MCF 10A (cell line): ENCODE results near the gene ITGAV. TPM values are rescaled to one million over a fixed set of nuclear protein-coding genes. Genes with fewer than 3 reads are reported as not detected.

Experiments used
- BruUV-seq: library from RNA; stranded (reverse); fragments of 400-500 nt; replicated peaks from 2 replicates; lab custom pipeline; 2021; lab: Mats Ljungman, UMichigan
- CTCF ChIA-PET: fragments of 300-600 bp; sonication (Branson Sonifier 250); formaldehyde crosslinking; extraction: SDS; loops from one replicate; lab custom pipeline; 2021; ENCODE audit warnings: antibody characterized with exemption, inconsistent platforms; lab: Yijun Ruan, JAX
- POLR2A ChIA-PET: fragments of 300-600, 350-650 bp; sonication (Branson Sonifier 250); formaldehyde crosslinking; extraction: SDS; loops from one replicate; lab custom pipeline; 2020; ENCODE audit warnings: antibody characterized with exemption, inconsistent platforms; lab: Yijun Ruan, JAX
- DNase-seq: peaks from one replicate; pipeline ENCODE4 v3.0.0-alpha.2; 2018; ENCODE audit not compliant: unreplicated experiment
- H3K27ac Mint-ChIP-seq: one replicate; pipeline ENCODE4 v1.8.0; 2022; ENCODE audit warnings: mild to moderate bottlenecking, low read depth, mixed read lengths; ENCODE audit not compliant: unreplicated experiment
- H3K27me3 Mint-ChIP-seq: one replicate; pipeline ENCODE4 v1.8.0; 2022; ENCODE audit warnings: mixed read lengths; ENCODE audit not compliant: insufficient read depth, unreplicated experiment
- H3K36me3 Mint-ChIP-seq: one replicate; pipeline ENCODE4 v1.8.0; 2022; ENCODE audit warnings: mild to moderate bottlenecking, moderate library complexity, mixed read lengths; ENCODE audit not compliant: insufficient read depth, unreplicated experiment
- H3K4me1 Mint-ChIP-seq: one replicate; pipeline ENCODE4 v1.8.0; 2022; ENCODE audit warnings: mixed read lengths; ENCODE audit not compliant: insufficient read depth, unreplicated experiment
- H3K4me3 Mint-ChIP-seq: one replicate; pipeline ENCODE4 v1.8.0; 2022; ENCODE audit warnings: mild to moderate bottlenecking, moderate library complexity, mixed read lengths; ENCODE audit not compliant: unreplicated experiment
- H3K9me3 Mint-ChIP-seq: one replicate; pipeline ENCODE4 v1.8.0; 2022; ENCODE audit warnings: mixed read lengths; ENCODE audit not compliant: unreplicated experiment
- intact Hi-C: fragments of 100-400 bp; cut with micrococcal nuclease; formaldehyde crosslinking; loops from 2 replicates; pipeline ENCODE4 v1.14.1; 2022
- total RNA-seq: library from RNA; stranded (reverse); gene quantifications from 2 replicates; pipeline ENCODE4 v1.2.3, GENCODE V29; 2022
- TF ChIP-seq, protein P1 (sequence below): fragments of 200-600 bp; IDR thresholded peaks from one replicate; pipeline ENCODE4 v1.8.0; 2022; ENCODE audit warnings: antibody characterized with exemption, mild to moderate bottlenecking; ENCODE audit not compliant: unreplicated experiment

Gene ITGAV
- total RNA-seq, 1 experiment from 2014 or later, result 56.1 TPM

DNA sequence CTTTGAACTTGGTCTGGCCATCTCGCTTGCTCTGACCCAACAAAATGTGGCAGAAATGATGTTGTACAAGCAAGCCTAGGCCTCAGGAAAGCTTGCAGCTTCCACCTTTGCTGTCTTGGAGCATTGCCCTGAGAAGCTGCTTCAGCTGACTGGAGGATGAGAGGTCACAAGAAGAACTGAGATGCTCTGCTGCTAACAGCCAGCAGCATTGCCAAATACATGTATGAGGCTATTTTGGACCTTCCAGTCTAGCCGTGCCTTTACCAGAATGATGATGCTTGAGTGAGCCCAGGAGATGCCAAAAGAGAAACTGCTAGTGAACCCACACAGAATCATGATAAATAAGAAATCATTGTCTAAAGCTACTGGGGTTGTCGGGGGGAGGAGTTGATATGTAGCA is 13.2 kb upstream of the ITGAV start:
- H3K4me1 Mint-ChIP-seq, result peaks cover 8% of the 10 kb centered on the region
- TF ChIP-seq, protein P1, sequence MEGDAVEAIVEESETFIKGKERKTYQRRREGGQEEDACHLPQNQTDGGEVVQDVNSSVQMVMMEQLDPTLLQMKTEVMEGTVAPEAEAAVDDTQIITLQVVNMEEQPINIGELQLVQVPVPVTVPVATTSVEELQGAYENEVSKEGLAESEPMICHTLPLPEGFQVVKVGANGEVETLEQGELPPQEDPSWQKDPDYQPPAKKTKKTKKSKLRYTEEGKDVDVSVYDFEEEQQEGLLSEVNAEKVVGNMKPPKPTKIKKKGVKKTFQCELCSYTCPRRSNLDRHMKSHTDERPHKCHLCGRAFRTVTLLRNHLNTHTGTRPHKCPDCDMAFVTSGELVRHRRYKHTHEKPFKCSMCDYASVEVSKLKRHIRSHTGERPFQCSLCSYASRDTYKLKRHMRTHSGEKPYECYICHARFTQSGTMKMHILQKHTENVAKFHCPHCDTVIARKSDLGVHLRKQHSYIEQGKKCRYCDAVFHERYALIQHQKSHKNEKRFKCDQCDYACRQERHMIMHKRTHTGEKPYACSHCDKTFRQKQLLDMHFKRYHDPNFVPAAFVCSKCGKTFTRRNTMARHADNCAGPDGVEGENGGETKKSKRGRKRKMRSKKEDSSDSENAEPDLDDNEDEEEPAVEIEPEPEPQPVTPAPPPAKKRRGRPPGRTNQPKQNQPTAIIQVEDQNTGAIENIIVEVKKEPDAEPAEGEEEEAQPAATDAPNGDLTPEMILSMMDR, result no peak
- H3K36me3 Mint-ChIP-seq, result no peaks in the 10 kb centered on the region
- POLR2A ChIA-PET, result interaction anchor here (1.0 to 6.7 kb wide), 2 partner anchors 14 to 35 kb away, joined by 3 to 59 read pairs; partner anchors contain the start of gene ITGAV
- DNase-seq, result no peak
- H3K9me3 Mint-ChIP-seq, result no peaks in the 10 kb centered on the region
- no peak overlapping the region for H3K4me3 Mint-ChIP-seq
- H3K27ac Mint-ChIP-seq, result no peak overlapping the region
- no TSS peak for BruUV-seq
- CTCF ChIA-PET, result interaction anchor here (0.6 to 1.3 kb wide), 3 partner anchors 8 to 45 kb away, joined by 3 to 5 read pairs (median 3); no protein-coding TSS in a partner anchor
- intact Hi-C loops, result loop anchor here (5.0 kb wide), 1 partner anchor 34 kb away; no protein-coding TSS in a partner anchor
- H3K27me3 Mint-ChIP-seq, result no peaks in the 10 kb centered on the region

DNA sequence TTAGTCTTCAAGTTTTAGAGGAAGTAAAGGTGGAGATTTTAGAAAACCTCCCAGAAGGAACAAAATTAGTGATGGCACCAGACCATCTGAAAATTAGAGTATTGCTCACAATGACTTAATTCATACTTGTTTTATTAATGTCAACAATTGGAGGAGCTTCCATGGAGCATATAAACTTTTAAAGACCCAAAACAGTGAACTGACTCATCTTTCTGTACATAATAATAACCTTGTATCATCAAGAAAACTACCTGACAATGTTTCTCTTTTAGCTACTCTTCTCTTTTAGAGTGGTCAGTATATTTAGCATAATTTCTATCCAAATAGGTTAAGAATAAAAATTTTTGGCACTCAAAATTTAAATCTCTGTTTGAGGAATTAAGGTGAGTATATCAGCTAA is 7.2 kb upstream of the ITGAV start:
- H3K9me3 Mint-ChIP-seq, result no peaks in the 10 kb centered on the region
- TF ChIP-seq, protein P1, result no peak
- DNase-seq, result no peak
- H3K27ac Mint-ChIP-seq, result no peak overlapping the region
- ChIA-PET POLR2A (interaction anchor here (0.8 to 1.1 kb wide), 3 partner anchors 10 to 97 kb away, joined by 3 to 9 read pairs (median 5); partner anchors contain the start of gene ZC3H15), CTCF (interaction anchor here (0.6 to 1.6 kb wide), 4 partner anchors 13 to 59 kb away, joined by 3 to 7 read pairs (median 3); no protein-coding TSS in a partner anchor)
- H3K4me1 Mint-ChIP-seq, result no peaks in the 10 kb centered on the region
- intact Hi-C loops, result no loop called here
- no peaks in the 10 kb centered on the region for H3K27me3 Mint-ChIP-seq
- BruUV-seq, result no TSS peak
- H3K36me3 Mint-ChIP-seq, result no peaks in the 10 kb centered on the region
- no peak overlapping the region for H3K4me3 Mint-ChIP-seq

DNA sequence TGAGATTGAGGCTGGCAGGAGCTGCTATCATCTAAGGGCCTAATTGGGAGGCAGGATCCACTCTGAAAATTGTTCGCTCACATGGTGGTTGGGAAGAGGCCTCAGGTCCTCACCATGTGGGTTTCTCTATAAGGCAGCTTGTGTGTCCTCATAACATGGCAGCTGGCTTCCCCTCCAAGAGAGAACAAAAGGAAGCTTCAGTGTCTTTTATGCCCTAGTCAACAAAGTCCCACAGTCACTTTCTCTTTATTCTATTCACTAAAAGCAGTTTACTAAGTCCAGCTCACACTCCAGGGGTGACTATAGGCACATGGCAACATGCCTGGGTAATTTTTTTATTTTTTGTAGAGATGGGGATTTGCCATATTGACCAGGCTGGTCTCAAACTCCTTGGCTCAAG is 5.8 kb upstream of the ITGAV start:
- Mint-ChIP-seq H3K27ac (no peak overlapping the region), H3K36me3 (no peaks in the 10 kb centered on the region), H3K9me3 (no peaks in the 10 kb centered on the region), H3K4me1 (peaks cover 4% of the 10 kb centered on the region), H3K27me3 (no peaks in the 10 kb centered on the region), H3K4me3 (no peak overlapping the region)
- ChIA-PET CTCF (interaction anchor here (1.0 to 1.6 kb wide), 3 partner anchors 57 to 79 kb away, joined by 3 to 7 read pairs (median 7); no protein-coding TSS in a partner anchor), POLR2A (interaction anchor here (0.6 kb wide), 1 partner anchor 14 kb away, joined by 3 read pairs; no protein-coding TSS in a partner anchor)
- no TSS peak for BruUV-seq
- no peak for DNase-seq
- TF ChIP-seq, protein P1, result no peak
- intact Hi-C loops, result no loop called here

DNA sequence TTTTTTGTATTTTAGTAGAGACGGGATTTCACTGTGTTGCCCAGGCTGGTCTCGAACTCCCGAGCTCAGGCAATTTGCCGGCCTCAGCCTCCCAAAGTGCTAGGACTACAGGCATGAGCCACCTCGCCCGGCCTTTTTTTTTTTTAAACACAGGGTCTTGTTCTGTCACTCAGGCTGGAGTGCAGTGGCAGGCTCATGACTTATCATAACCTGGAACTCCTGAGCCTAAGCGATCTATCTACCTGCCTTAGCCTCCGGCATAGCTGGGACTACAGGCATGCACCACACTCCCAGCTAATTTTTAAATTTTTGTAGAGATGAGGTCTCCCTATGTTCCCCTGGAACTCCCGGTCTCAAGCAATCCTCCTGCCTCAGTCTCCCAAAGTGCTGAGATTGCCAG is 1.4 kb upstream of the ITGAV start:
- ChIA-PET POLR2A (interaction anchor here (1.3 to 3.7 kb wide), 4 partner anchors 13 to 99 kb away, joined by 4 to 59 read pairs (median 11); no protein-coding TSS in a partner anchor), CTCF (interaction anchor here (0.6 to 2.4 kb wide), 4 partner anchors 54 to 114 kb away, joined by 3 to 15 read pairs (median 4); no protein-coding TSS in a partner anchor)
- no peak for DNase-seq
- no TSS peak for BruUV-seq
- Mint-ChIP-seq H3K27me3 (no peaks in the 10 kb centered on the region), H3K4me3 (no peak overlapping the region), H3K36me3 (no peaks in the 10 kb centered on the region), H3K9me3 (no peaks in the 10 kb centered on the region), H3K27ac (no peak overlapping the region), H3K4me1 (peaks cover 7% of the 10 kb centered on the region)
- intact Hi-C loops, result no loop called here
- TF ChIP-seq, protein P1, result no peak
